ENCODE results near the gene CNGB1. TPM values are rescaled to one million over a fixed set of nuclear protein-coding genes. Genes with fewer than 3 reads are reported as not detected.
A peak's percentile ranks its signal among the peaks of the same experiment; 100 is the strongest.
"Not testable (repeated sequence)": the region's sequence is repeated elsewhere in the genome, so short reads cannot be mapped to it uniquely, and the experiment has no call there.

Gene CNGB1
- total RNA-seq, 1 donor: not detected

DNA sequence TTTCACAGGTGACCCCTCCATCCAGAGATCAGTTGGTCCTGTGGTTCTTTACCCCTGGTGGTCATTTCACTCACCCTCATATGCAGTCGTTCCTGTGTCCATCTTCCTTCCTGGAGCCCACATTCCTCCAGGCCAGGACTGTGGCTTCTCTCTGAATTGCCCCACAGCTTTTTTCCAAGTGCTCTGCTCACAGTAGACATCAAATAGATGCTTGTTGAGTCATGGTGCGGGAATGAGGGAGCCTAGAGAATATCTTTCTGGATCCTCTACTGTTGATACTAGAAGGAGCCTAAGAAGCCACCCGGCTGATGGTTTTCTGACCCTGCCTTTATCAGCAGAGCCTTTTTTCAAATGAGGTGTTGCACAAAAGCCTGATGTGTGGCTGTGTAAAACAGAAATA, 40.7 kb upstream of the CNGB1 start:
- H3K4me3 ChIP-seq (ENCODE audit: low read depth, low read length): no peak overlapping the region
- TF ChIP-seq, protein P1, sequence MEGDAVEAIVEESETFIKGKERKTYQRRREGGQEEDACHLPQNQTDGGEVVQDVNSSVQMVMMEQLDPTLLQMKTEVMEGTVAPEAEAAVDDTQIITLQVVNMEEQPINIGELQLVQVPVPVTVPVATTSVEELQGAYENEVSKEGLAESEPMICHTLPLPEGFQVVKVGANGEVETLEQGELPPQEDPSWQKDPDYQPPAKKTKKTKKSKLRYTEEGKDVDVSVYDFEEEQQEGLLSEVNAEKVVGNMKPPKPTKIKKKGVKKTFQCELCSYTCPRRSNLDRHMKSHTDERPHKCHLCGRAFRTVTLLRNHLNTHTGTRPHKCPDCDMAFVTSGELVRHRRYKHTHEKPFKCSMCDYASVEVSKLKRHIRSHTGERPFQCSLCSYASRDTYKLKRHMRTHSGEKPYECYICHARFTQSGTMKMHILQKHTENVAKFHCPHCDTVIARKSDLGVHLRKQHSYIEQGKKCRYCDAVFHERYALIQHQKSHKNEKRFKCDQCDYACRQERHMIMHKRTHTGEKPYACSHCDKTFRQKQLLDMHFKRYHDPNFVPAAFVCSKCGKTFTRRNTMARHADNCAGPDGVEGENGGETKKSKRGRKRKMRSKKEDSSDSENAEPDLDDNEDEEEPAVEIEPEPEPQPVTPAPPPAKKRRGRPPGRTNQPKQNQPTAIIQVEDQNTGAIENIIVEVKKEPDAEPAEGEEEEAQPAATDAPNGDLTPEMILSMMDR (IDR thresholded peaks at IDR 0.05; ENCODE audit: insufficient read depth, low read depth, low read length): no peak
- peak; percentile 80 for DNase-seq (ENCODE audit: low read depth)

GRCh38 chr16:58010886-58011285, 40.0 kb upstream of the CNGB1 start:
- H3K4me3 ChIP-seq (ENCODE audit: low read depth, low read length): no peak overlapping the region
- TF ChIP-seq, protein P1 (IDR thresholded peaks at IDR 0.05; ENCODE audit: insufficient read depth, low read depth, low read length): no peak
- no peak for DNase-seq (ENCODE audit: low read depth)

DNA sequence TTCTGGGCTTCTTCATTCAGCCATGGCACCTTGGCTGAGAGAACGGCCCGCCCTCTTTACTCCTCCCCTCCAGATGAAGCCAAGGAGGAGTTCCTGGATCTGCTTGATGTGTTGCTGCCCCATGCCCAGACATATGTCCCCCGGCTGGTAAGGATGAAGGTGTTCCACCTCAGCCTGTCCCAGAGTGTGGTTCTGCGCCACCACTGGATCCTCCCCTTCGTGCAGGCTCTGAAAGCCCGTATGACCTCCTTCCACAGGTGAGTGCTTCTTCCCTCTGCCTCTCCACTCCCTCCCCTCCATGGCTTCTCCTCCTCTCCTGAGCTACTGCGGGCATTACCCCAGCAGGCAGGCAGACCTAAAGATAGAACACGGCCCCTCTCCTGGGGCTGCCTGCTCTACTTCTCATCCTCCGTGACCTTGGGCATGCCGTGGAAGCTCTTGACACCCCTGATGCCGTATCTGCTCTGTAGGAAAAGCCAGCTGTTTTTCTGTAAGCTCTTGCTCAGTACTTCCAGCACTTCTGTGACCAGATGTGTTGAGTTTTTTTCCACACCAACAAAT, 39.0 kb upstream of the CNGB1 start:
- TF ChIP-seq, protein P1 (IDR thresholded peaks at IDR 0.05; ENCODE audit: insufficient read depth, low read depth, low read length): no peak
- no peak for DNase-seq (ENCODE audit: low read depth)
- H3K4me3 ChIP-seq (ENCODE audit: low read depth, low read length): no peak overlapping the region

GRCh38 chr16:58004736-58005135, 33.8 kb upstream of the CNGB1 start:
- not testable (repeated sequence) for DNase-seq (ENCODE audit: low read depth); H3K4me3 ChIP-seq (ENCODE audit: low read depth, low read length)

GRCh38 chr16:58002936-58003335, 32.0 kb upstream of the CNGB1 start:
- no peak overlapping the region for H3K4me3 ChIP-seq (ENCODE audit: low read depth, low read length)
- TF ChIP-seq, protein P1 (IDR thresholded peaks at IDR 0.05; ENCODE audit: insufficient read depth, low read depth, low read length): no peak
- no peak for DNase-seq (ENCODE audit: low read depth)

DNA sequence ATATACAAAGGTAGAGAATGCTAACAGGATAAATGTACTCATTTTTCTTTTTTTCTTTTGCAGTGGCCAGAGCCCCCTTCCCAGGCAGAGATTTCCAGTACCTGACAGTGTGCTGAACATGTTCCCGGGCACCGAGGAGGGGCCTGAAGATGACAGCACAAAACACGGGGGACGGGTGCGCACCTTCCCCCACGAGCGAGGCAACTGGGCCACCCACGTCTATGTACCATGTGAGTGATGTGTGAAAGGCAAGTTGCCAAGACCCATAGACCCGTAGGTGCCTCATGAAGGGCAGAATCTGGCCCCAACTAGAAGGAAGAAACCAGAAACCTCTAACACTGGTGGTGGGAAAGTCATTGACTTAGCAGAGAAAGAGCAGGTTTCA, 31.5 kb upstream of the CNGB1 start:
- H3K4me3 ChIP-seq (ENCODE audit: low read depth, low read length): no peak overlapping the region
- TF ChIP-seq, protein P1 (IDR thresholded peaks at IDR 0.05; ENCODE audit: insufficient read depth, low read depth, low read length): no peak
- DNase-seq (ENCODE audit: low read depth): no peak

GRCh38 chr16:58001781-58002415, 31.0 kb upstream of the CNGB1 start:
- TF ChIP-seq, protein P1 (IDR thresholded peaks at IDR 0.05; ENCODE audit: insufficient read depth, low read depth, low read length): no peak
- peak overlapping the region; percentile 88 for H3K4me3 ChIP-seq (ENCODE audit: low read depth, low read length)
- DNase-seq (ENCODE audit: low read depth): no peak
